GM19328 (cell line): ENCODE data around the gene PLEKHG5.
"Not testable (repeated sequence)": the region's sequence is repeated elsewhere in the genome, so short reads cannot be mapped to it uniquely, and the experiment has no call there.

Source experiments
- ATAC-seq: cut with Tn5 transposase; IDR thresholded peaks from one replicate; pipeline ENCODE4 v1.9.1; 2021; ENCODE audit warnings: mild to moderate bottlenecking, moderate library complexity; ENCODE audit not compliant: unreplicated experiment

The PLEKHG5 gene

DNA sequence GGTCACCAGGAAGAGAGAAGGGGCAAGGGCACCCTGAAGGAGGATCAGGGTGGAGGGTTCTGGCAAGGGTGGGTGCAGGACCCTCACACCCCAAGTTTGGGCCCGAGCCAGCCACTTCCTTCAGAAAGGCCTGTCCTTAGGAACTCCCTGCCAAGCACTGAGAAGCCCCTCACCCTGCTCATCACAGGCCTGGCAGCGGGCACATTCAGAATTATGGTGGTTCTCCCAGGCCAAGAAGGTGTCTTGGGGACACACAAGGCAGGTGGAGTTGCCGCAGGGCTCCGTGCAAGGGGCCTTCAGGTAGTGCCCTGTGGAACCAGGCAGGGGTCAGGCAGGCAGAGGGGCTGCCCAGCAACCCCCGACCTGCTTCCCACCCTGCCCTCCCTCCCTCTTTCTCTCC lies 26.6 kb downstream of the PLEKHG5 start:
- ATAC-seq: no peak

DNA sequence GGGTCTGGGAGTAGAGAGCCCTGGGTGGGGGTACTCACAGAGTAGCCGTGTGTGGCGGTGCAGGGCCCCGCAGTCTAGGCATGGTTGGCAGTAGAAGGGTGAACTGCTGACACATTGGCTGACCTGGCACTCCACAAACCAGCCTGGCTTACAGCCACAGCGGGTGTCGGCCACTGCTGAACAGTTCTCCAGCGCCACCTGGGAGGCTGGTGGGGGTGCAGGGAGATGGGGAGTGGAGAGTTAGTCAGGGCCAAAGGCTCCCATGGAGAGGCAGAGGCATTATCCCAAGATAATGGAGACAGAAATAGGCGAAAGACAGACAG lies 27.0 kb downstream of the PLEKHG5 start:
- no peak for ATAC-seq

DNA sequence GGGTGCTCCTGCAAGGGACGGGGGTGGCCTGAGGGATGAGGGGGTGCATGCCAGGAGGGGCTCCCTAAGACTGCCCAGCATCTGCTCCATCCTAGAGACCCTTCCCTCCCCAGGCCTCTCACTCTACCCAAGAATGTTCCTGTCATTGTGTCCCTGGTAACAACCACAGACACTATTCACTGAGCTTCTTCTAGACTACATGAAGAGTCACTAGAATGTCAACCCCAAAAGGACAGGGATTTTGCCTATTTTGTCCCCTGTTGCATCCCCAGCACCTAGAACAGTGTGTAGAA lies 28.4 kb downstream of the PLEKHG5 start:
- no peak for ATAC-seq

DNA sequence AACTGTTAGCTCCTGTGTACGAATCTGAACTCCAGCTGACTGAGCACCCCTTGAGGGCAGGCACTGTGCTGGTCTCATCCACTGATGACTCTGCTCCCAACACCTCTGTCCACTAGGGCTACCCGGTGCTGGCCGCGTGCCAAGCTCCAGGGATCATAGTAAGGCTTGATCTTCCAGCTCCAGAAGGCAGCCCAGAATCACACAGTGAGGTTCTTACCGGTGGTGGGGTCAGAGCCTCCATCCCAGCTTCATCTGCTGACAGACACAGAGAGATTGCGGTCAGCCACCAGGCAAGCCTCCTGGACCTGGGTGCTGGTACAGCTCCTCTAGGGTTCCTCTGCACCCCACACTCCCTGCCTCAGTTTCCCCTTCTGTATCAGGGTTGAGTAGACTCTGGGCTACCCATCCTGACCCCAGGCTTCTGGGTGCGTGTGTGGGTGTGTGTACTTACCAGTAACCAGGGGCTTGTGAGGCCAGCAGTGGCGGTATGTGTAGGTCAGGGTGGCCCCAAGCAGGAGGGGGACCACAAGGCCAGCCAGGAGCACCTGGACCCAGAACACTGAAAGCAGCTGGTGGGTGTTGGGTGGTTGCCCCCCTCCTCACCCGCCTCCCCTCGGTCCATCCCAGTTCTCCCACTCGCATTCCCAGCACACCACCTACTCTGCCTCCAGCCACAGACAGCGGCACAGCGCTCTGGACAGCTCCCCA lies 28.9 kb downstream of the PLEKHG5 start:
- no peak for ATAC-seq

- ATAC-seq: no peak
These were observed 29.7 kb downstream of the PLEKHG5 start for GRCh38 chr1:6461538-6462411.

- ATAC-seq: no peak
These were observed 30.4 kb downstream of the PLEKHG5 start for GRCh38 chr1:6461051-6461530.

DNA sequence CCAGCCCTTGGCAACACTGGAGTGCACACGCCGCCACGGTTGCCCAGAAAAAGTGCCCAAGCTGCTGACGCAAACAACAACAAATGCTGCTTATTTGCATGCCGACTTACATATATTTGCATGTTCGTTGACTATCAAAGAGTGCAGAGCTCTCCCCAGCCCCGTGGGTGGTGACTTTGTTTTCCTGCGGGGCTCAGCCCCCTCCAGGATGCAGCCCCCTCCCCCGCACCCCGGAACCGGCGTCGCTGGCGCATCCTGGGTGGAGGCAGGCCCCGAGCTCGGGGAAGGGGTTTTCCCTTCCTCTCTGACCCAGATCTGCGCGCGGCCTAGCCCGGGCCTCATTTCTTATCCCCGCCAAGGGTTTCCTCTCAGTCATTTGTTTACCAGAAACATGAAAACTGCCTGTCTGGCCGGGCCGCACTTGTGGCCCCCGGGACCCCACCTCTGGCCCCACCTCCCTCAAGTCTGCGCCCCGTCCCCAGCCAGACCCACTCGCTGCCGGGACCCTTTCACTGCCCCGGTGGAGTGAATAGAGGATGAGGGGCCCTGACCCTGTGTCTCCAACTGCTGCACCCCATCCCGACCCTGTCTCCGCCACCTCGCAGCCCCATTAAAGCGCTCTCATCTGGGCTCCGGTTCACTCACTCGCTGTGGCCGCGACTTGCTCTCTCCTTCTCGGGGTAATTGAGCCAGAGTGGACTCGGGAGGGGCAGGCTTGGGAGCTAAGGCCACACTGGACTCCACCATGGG lies 31.0 kb downstream of the PLEKHG5 start:
- no peak for ATAC-seq

DNA sequence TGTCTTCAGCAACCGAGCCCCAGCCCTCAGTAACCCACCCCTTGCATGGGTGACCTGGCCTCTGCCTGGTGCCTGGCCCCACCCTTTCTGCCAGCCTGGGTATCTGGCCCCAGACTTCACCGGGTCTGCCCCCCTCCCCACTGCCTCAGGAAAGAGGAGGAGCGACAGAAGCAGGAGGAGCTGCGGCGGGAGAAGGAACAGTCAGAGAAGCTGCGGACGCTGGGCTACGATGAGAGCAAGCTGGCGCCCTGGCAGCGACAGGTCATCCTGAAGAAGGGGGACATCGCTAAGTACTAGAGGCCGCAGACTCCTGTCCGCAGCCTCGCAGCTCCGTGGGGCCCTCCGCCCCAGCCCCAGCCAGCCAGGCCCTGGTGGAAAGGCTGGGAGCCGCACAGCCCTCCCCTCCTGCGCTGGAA lies 31.6 kb downstream of the PLEKHG5 start:
- no peak for ATAC-seq

GRCh38 chr1:6456800-6457466 lies 34.5 kb downstream of the PLEKHG5 start:
- ATAC-seq: no peak

DNA sequence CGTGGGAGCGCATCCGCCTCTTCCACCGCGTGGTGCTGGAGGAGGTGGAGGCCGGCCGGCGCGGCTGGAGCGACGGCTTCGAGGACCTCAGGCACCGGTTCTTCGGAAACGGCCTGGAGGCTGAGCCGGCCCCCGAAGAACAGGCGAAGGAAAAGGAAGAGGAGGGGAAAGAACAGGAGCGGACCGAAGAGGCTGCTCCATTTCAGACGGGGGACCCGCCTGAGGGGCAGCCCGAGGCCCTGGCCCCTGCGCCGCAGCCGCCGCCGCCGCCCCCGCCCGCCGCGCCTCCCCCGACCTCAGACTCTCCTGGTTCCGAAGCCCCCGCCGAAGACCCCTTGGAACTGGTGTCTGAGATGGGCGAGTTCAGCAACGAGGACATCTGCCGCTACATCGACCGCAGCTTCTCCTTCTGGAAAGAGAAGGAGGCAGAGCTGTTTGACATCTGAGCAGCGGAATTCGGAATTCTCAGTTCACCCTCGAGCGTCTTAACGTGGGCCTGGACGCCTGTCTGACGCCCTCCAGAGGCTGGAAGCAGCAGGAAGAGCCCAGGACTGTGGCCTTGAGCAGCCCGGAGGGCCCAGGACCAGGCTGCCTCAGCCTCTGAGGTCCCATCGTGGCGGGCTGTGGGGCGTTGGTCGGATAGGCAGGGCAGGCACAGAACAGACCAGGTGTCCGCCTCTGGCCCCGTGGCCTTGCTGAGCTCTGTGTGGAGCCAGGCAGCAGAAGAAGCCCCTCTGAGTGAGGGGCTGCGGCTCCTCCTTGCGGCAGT lies 35.5 kb downstream of the PLEKHG5 start:
- ATAC-seq: not testable (repeated sequence)

GRCh38 chr1:6454856-6455751 lies 36.4 kb downstream of the PLEKHG5 start:
- no peak for ATAC-seq

DNA sequence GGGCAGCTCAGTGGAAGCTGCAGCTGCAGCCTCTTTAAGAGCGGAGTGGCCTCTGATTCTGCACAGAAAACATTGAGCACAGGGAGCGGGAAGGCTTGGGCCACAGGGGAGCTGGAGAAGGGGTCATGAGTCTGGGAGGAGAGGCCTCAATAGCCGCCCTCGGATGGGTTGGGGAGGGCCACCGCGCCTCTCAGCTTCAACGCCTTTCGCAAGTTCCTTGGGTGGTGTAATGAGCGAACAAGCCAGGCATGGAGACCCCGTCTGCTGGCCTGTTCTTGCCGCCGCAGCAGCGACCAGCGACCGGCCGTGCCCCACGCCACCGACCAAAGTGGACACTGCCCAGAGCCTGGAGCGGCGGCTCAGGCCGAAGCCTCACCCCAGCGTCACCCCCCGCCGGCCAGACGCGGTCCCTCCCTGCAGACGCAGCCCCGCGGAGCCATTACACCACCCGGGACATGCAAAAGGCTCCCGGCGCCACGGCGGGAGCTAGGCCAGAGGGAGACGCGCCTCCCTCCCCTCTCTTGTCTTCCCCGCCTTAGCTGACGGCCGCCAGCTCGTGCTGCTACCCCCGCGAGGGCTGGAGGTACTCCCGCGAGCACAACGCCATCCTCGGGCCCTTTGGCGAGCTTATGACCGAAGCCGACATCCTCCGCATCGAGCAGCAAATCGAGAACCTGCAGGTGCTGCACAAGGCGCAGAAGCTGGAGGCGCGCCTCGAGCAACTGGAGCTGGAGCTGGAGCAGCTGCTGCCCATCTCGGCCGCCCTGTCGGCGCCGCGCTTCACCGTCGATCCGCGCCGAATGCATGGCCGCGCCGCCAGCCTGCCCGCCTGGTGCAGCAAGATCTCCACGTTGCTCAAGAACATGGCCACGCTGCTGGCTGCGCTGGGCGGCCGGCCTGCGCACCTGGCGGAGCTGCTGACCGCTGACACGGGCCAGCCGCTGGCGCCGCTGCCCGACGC lies 37.3 kb downstream of the PLEKHG5 start:
- not testable (repeated sequence) for ATAC-seq

DNA sequence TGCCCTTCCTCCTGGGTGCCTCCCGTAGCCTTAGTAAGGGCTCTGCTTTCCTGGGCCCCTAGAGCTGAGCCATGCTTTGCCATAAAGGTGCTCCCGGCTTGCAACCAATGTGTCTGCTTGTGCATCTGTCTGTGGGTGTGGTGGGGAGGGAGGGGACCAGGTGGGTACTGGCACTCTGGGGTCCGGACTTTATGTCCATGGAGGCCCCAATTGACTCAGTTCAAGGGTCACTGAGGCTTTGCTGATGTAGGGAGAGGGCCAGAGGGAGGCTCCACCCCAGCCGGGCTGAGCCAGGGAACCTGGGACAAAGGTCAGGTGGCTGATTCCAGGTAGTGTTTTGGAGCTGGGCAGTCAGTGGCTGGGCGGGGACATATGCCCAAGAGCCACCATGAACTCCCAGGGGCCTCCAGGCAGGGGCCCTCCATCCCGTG lies 40.5 kb downstream of the PLEKHG5 start:
- no peak for ATAC-seq

GRCh38 chr1:6450486-6450885 lies 41.0 kb downstream of the PLEKHG5 start:
- not testable (repeated sequence) for ATAC-seq

- ATAC-seq: no peak
These were observed 41.4 kb downstream of the PLEKHG5 start for GRCh38 chr1:6450005-6450450.

DNA sequence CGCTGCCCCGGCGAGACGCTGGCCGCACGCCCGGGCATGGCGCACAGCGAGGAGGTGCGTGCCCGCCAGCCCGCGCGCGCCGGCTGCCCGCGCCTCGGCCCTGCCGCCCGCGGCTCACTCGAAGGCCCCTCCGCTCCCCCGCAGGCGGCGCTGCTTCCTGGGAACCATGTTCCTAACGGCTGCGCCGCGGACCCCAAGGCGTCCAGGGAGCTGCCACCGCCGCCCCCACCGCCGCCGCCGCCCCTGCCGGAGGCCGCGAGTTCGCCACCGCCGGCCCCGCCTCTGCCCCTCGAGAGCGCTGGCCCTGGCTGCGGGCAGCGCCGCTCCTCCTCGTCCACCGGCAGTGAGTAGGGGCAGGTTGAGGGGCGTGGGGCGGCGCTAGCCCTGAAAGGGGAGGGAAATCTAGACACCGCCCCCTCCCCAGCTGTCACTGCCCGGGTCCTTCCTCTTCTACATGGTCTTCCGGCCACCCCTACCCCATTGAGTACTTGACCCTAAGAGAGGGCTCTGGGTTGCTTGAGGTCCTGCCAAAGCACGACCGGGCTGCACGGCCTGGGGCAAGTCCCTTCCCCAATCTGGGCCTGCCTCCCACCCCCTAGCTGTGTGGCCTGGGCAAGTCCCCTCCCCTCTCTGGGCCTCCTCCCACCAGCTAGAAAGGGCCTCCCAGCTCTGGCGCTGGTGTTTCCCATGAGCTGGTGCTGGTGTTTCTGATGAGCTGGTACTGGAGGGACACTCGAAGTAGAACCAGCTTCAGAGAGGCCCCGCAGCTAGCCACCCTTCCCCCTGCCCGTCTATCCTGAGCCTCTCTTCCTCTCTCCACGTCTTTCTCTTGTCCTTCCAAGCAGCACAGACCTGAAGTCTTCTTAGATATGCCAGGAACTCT lies 42.5 kb downstream of the PLEKHG5 start:
- ATAC-seq: no peak
